GM23248 (cell line): ENCODE measurements around the gene FAM120A. TPM values are rescaled to one million over a fixed set of nuclear protein-coding genes. Genes with fewer than 3 reads are reported as not detected.

Source experiments
- DNase-seq: peaks from one replicate; pipeline ENCODE4 v3.0.0-alpha.2; 2015
- H2AFZ ChIP-seq: fragments of 200-600 bp; sonication (generic); 2 replicates; pipeline ENCODE4 v1.6.1; 2016; ENCODE audit warnings: antibody characterized with exemption
- H3F3A ChIP-seq: fragments of 200-600 bp; sonication (generic); 2 replicates; pipeline ENCODE4 v1.6.1; 2016; ENCODE audit warnings: mild to moderate bottlenecking, antibody characterized with exemption, mixed run types; ENCODE audit not compliant: insufficient read depth
- H3K27ac ChIP-seq: fragments of 200-600 bp; sonication (generic); 2 replicates; pipeline ENCODE4 v1.5.1; 2016; ENCODE audit warnings: mild to moderate bottlenecking
- H3K27me3 ChIP-seq: fragments of 200-600 bp; sonication (generic); replicated peaks from 2 replicates; pipeline ENCODE4 v1.6.1; 2016; ENCODE audit warnings: mild to moderate bottlenecking; ENCODE audit not compliant: insufficient read depth
- H3K36me3 ChIP-seq: fragments of 200-600 bp; sonication (generic); 2 replicates; pipeline ENCODE4 v1.6.1; 2016; ENCODE audit warnings: low read depth, mild to moderate bottlenecking
- H3K4me1 ChIP-seq: fragments of 200-600 bp; sonication (generic); 2 replicates; pipeline ENCODE4 v1.6.1; 2016; ENCODE audit warnings: mild to moderate bottlenecking; ENCODE audit not compliant: insufficient read depth
- H3K4me2 ChIP-seq: fragments of 200-600 bp; sonication (generic); one replicate; pipeline ENCODE4 v1.6.1; 2016; ENCODE audit warnings: mild to moderate bottlenecking; ENCODE audit not compliant: unreplicated experiment
- H3K4me3 ChIP-seq: fragments of 200-600 bp; sonication (generic); 2 replicates; pipeline ENCODE4 v1.5.1; 2016; ENCODE audit warnings: mild to moderate bottlenecking
- H3K79me2 ChIP-seq: fragments of 200-600 bp; sonication (generic); 2 replicates; pipeline ENCODE4 v1.6.1; 2016; ENCODE audit warnings: mild to moderate bottlenecking; ENCODE audit not compliant: insufficient read depth
- H3K9ac ChIP-seq: fragments of 200-600 bp; sonication (generic); 2 replicates; pipeline ENCODE4 v1.6.1; 2016; ENCODE audit warnings: mild to moderate bottlenecking
- H3K9me2 ChIP-seq: fragments of 200-600 bp; sonication (generic); 2 replicates; pipeline ENCODE4 v1.6.1; 2016; ENCODE audit warnings: mixed run types, mild to moderate bottlenecking, moderate library complexity; ENCODE audit not compliant: insufficient read depth
- H3K9me3 ChIP-seq: fragments of 200-600 bp; sonication (generic); one replicate; pipeline ENCODE4 v1.6.1; 2017; ENCODE audit warnings: low read depth
- H4K20me1 ChIP-seq: fragments of 200-600 bp; sonication (generic); 2 replicates; pipeline ENCODE4 v1.6.0; 2016; ENCODE audit not compliant: insufficient read depth
- EZH2 ChIP-seq: fragments of 200-600 bp; sonication (generic); IDR thresholded peaks from 2 replicates; pipeline ENCODE4 v1.6.1; 2018; ENCODE audit warnings: antibody characterized with exemption, mild to moderate bottlenecking; ENCODE audit not compliant: insufficient read depth, poor library complexity, severe bottlenecking
- EZH2phosphoT487 ChIP-seq: fragments of 200-600 bp; sonication (generic); IDR thresholded peaks from 2 replicates; pipeline ENCODE4 v1.6.1; 2018; ENCODE audit warnings: antibody characterized with exemption, moderate library complexity, mild to moderate bottlenecking, low read depth; ENCODE audit not compliant: insufficient read depth
- WGBS, 2 experiments: methylation state at CpG; one replicate each; pipeline ENCODE4 v1.1.6; 2015 to 2017; ENCODE audit warnings: low lambda C conversion rate in 2 of 2, low coverage in 1 of 2; ENCODE audit errors: missing lambda C conversion rate in 2 of 2; 5-methylcytosine and 5-hydroxymethylcytosine counted together
- in situ Hi-C: fragments of 300-500 bp; cut with MboI; formaldehyde crosslinking; loops from 2 replicates; pipeline ENCODE4 v1.15.0; 2020
- microRNA-seq: library from miRNA; unstranded; fragments of <30 nt; microRNA quantifications from one replicate; pipeline ENCODE4, GENCODE V29; 2016; ENCODE audit warnings: borderline number of aligned reads
- polyA plus RNA-seq: library from polyadenylated mRNA; unstranded; fragments of >200 nt; fragmentation: Nextera tagmentation; extraction: Ambion mirVana; gene quantifications from 2 replicates; pipeline ENCODE4 v1.2.1, GENCODE V29; 2016
- small RNA-seq: library from RNA; depleted of rRNA; stranded (forward); fragments of <200 nt; gene quantifications from one replicate; pipeline ENCODE3, GENCODE V24; 2014; ENCODE audit warnings: low read depth, low replicate concordance
- total RNA-seq: library from RNA; depleted of rRNA; stranded (reverse); fragments of >200 nt; shearing (Covaris generic); gene quantifications from 2 replicates; pipeline ENCODE4 v1.2.3, GENCODE V29; 2014; rRNA removed

FAM120A gene
- total and polyA plus RNA-seq, 2 experiments from 2014 or later = 28.9 to 90.5 TPM

- in situ Hi-C loops = no loop called here
- Histone ChIP-seq H3K36me3 (0 out of 2 replicates have a peak, but pooled peaks cover 4% of the 10 kb centered on the region), H3K79me2 (peaks cover 87% of the 10 kb centered on the region), H3K27me3 (no peaks in the 10 kb centered on the region), H3K4me1 (no peaks in the 10 kb centered on the region), H3K9me2 (no peaks in the 10 kb centered on the region), H3K9ac (no peak overlapping the region), H3K4me2 (no peak overlapping the region), H3F3A (no peaks in the 10 kb centered on the region), H3K4me3 (no peak overlapping the region), H3K9me3 (no peaks in the 10 kb centered on the region), H2AFZ (no peak overlapping the region), H4K20me1 (0 out of 2 replicates have a peak, but pooled peaks cover 4% of the 10 kb centered on the region), H3K27ac (no peak overlapping the region)
- 85 to 88% methylated on average over 5 of the region's 5 CpGs for WGBS, 2 experiments
- no peak for DNase-seq
- no peak for TF ChIP-seq EZH2phosphoT487
- no peak for TF ChIP-seq EZH2
These were observed 163.5 kb downstream of the FAM120A start for GRCh38 chr9:93614830-93615468.

Small RNA genes lying within 50 kb of the gene (microRNA-seq; reads per million reads assigned to microRNA genes)
- gene MIR548AU = not detected

Small RNA genes lying within 50 kb of the gene (small RNA-seq; reads per million reads assigned to genes)
- not detected for gene RF00019

Other genes with a start within 250 kb of the FAM120A start
- 36.6 and 42.1 TPM in 2 replicates for gene FAM120AOS, start 1.9 kb downstream of the FAM120A start, total RNA-seq
- gene FAM120AOS, start 1.9 kb downstream of the FAM120A start, polyA plus RNA-seq = 43.4 and 45.5 TPM in 2 replicates
- gene PHF2, start 124.9 kb downstream of the FAM120A start, total RNA-seq = 12.5 and 16.5 TPM in 2 replicates
- gene PHF2, start 124.9 kb downstream of the FAM120A start, polyA plus RNA-seq = 3.5 and 4.6 TPM in 2 replicates